ENCODE measurements around the gene ZMAT3. TPM values are rescaled to one million over a fixed set of nuclear protein-coding genes. Genes with fewer than 3 reads are reported as not detected.
"Not testable (repeated sequence)": the region's sequence is repeated elsewhere in the genome, so short reads cannot be mapped to it uniquely, and the experiment has no call there.

The ZMAT3 gene
- total RNA-seq, 4 donors from 2014 or later: 8.3 to 11.7 (median 10.0) TPM

GRCh38 chr3:179036626-179037300 is 34.8 kb downstream of the ZMAT3 start:
- no peaks in the 10 kb centered on the region for H3K9me3 ChIP-seq
- H3K27ac ChIP-seq: no peak overlapping the region
- TF ChIP-seq POLR2A (IDR thresholded peaks at IDR 0.05) (no peak), CTCF (IDR thresholded peaks at IDR 0.05) (no peak)
- H3K4me3 ChIP-seq: no peak overlapping the region
- H3K27me3 ChIP-seq: no peaks in the 10 kb centered on the region
- no peaks in the 10 kb centered on the region for H3K4me1 ChIP-seq
- H3K36me3 ChIP-seq: no peaks in the 10 kb centered on the region
- no peak for DNase-seq

- no peaks in the 10 kb centered on the region for H3K36me3 ChIP-seq
- TF ChIP-seq POLR2A (IDR thresholded peaks at IDR 0.05): no peak
- no peak for TF ChIP-seq CTCF (IDR thresholded peaks at IDR 0.05)
- no peaks in the 10 kb centered on the region for H3K9me3 ChIP-seq
- no peaks in the 10 kb centered on the region for H3K27me3 ChIP-seq
- no peak overlapping the region for H3K4me3 ChIP-seq
- DNase-seq: no peak
- H3K4me1 ChIP-seq: no peaks in the 10 kb centered on the region
- H3K27ac ChIP-seq: no peak overlapping the region
These were observed 35.4 kb downstream of the ZMAT3 start for GRCh38 chr3:179036226-179036625.

- no peak overlapping the region for H3K4me3 ChIP-seq
- H3K27ac ChIP-seq: no peak overlapping the region
- H3K4me1 ChIP-seq: no peaks in the 10 kb centered on the region
- no peaks in the 10 kb centered on the region for H3K9me3 ChIP-seq
- DNase-seq: no peak
- H3K36me3 ChIP-seq: no peaks in the 10 kb centered on the region
- TF ChIP-seq CTCF (IDR thresholded peaks at IDR 0.05) (no peak), POLR2A (IDR thresholded peaks at IDR 0.05) (no peak)
- H3K27me3 ChIP-seq: no peaks in the 10 kb centered on the region
These were observed 36.4 kb downstream of the ZMAT3 start for GRCh38 chr3:179035232-179035631.

GRCh38 chr3:179033304-179033657 is 38.3 kb downstream of the ZMAT3 start:
- not testable (repeated sequence) for DNase-seq, H3K4me3 ChIP-seq, H3K9me3 ChIP-seq, H3K27me3 ChIP-seq, H3K27ac ChIP-seq, H3K36me3 ChIP-seq, H3K4me1 ChIP-seq

GRCh38 chr3:179032454-179033303 is 38.9 kb downstream of the ZMAT3 start:
- DNase-seq, H3K27ac ChIP-seq, H3K9me3 ChIP-seq, H3K4me1 ChIP-seq, H3K4me3 ChIP-seq, H3K36me3 ChIP-seq, H3K27me3 ChIP-seq: not testable (repeated sequence)

GRCh38 chr3:179029096-179029495 is 42.5 kb downstream of the ZMAT3 start:
- H3K9me3 ChIP-seq: no peaks in the 10 kb centered on the region
- no peaks in the 10 kb centered on the region for H3K27me3 ChIP-seq
- no peaks in the 10 kb centered on the region for H3K4me1 ChIP-seq
- DNase-seq: no peak
- no peak overlapping the region for H3K27ac ChIP-seq
- peaks cover 0 to 16% (median 0%) of the 10 kb centered on the region in 3 donors for H3K36me3 ChIP-seq
- TF ChIP-seq CTCF (IDR thresholded peaks at IDR 0.05) (no peak), POLR2A (IDR thresholded peaks at IDR 0.05) (no peak)
- no peak overlapping the region for H3K4me3 ChIP-seq

Measured in Peyer's patch (tissue), 4 donors.